WTC11 (cell line): ENCODE measurements around the gene SIAH3. TPM values are rescaled to one million over a fixed set of nuclear protein-coding genes. Genes with fewer than 3 reads are reported as not detected.

Experiments
- ATAC-seq: fragments of 200-7000 bp; cut with Tn5 transposase; 2 replicates; pipeline ENCODE4 v1.10.0; 2021; ENCODE audit warnings: mild to moderate bottlenecking, moderate library complexity
- CTCF ChIA-PET: fragments of 300-600 bp; sonication (Branson Sonifier 250); formaldehyde crosslinking; loops from one replicate; lab custom pipeline; 2021; ENCODE audit warnings: antibody characterized with exemption; lab: Charles Lee
- POLR2A ChIA-PET: fragments of 350-600 bp; sonication (Branson Sonifier 250); formaldehyde crosslinking; loops from one replicate; lab custom pipeline; 2021; ENCODE audit warnings: antibody characterized with exemption; lab: Charles Lee
- DNase-seq: peaks from one replicate; pipeline ENCODE4 v3.0.0; 2021; ENCODE audit warnings: low spot score
- H3K27ac Mint-ChIP-seq: 2 replicates; pipeline ENCODE4 v1.8.0; 2021; ENCODE audit warnings: mixed read lengths
- H3K27me3 Mint-ChIP-seq: 2 replicates; pipeline ENCODE4 v1.8.0; 2021; ENCODE audit warnings: low read depth, mild to moderate bottlenecking, moderate library complexity, mixed read lengths
- H3K36me3 Mint-ChIP-seq: 2 replicates; pipeline ENCODE4 v1.8.0; 2021; ENCODE audit warnings: mixed read lengths
- H3K4me1 Mint-ChIP-seq: 2 replicates; pipeline ENCODE4 v1.8.0; 2022; ENCODE audit warnings: mixed read lengths
- H3K4me3 Mint-ChIP-seq: 2 replicates; pipeline ENCODE4 v1.8.0; 2021; ENCODE audit warnings: mild to moderate bottlenecking, moderate library complexity, mixed read lengths
- H3K9me3 Mint-ChIP-seq: 2 replicates; pipeline ENCODE4 v1.8.0; 2021; ENCODE audit warnings: mixed read lengths
- ATF1 ChIP-seq: sonication (generic); formaldehyde crosslinking; IDR thresholded peaks from 2 replicates; pipeline ENCODE4 v1.8.1; 2023; ENCODE audit warnings: mild to moderate bottlenecking, moderate library complexity, missing genetic modification reagents
- ATF2 ChIP-seq: sonication (generic); formaldehyde crosslinking; IDR thresholded peaks from 2 replicates; pipeline ENCODE4 v1.8.1; 2022; ENCODE audit warnings: low read depth, missing genetic modification reagents, borderline replicate concordance
- E2F4 ChIP-seq: sonication (generic); formaldehyde crosslinking; IDR thresholded peaks from 2 replicates; pipeline ENCODE4 v1.8.1; 2022; ENCODE audit warnings: low read depth, mild to moderate bottlenecking, moderate library complexity, missing genetic modification reagents, borderline replicate concordance
- E2F5 ChIP-seq: sonication (generic); formaldehyde crosslinking; IDR thresholded peaks from 2 replicates; pipeline ENCODE4 v1.8.1; 2022; ENCODE audit warnings: mild to moderate bottlenecking, moderate library complexity, missing genetic modification reagents
- ESRRA ChIP-seq: sonication (generic); formaldehyde crosslinking; IDR thresholded peaks from 2 replicates; pipeline ENCODE4 v1.8.1; 2022; ENCODE audit warnings: mild to moderate bottlenecking, missing genetic modification reagents, borderline replicate concordance
- HMGA2 ChIP-seq: fragments of 250-450 bp; sonication (Bioruptor Pico); IDR thresholded peaks from 2 replicates; pipeline ENCODE4 v1.4.0; 2021; ENCODE audit warnings: mild to moderate bottlenecking, moderate library complexity
- IRF2 ChIP-seq: sonication (generic); formaldehyde crosslinking; IDR thresholded peaks from 2 replicates; pipeline ENCODE4 v1.8.0; 2022; ENCODE audit warnings: low read depth, missing genetic modification reagents, borderline replicate concordance
- MAX ChIP-seq: sonication (generic); formaldehyde crosslinking; IDR thresholded peaks from 2 replicates; pipeline ENCODE4 v1.8.0; 2022; ENCODE audit warnings: mild to moderate bottlenecking, missing genetic modification reagents
- NFE2L1 ChIP-seq: sonication (generic); formaldehyde crosslinking; IDR thresholded peaks from 2 replicates; pipeline ENCODE4 v1.8.1; 2023; ENCODE audit warnings: missing genetic modification reagents
- TEAD1 ChIP-seq: sonication (generic); formaldehyde crosslinking; IDR thresholded peaks from 2 replicates; pipeline ENCODE4 v1.8.0; 2022; ENCODE audit warnings: mild to moderate bottlenecking, missing genetic modification reagents
- ZBTB43 ChIP-seq: sonication (generic); formaldehyde crosslinking; IDR thresholded peaks from 2 replicates; pipeline ENCODE4 v1.8.1; 2023; ENCODE audit warnings: mild to moderate bottlenecking, missing genetic modification reagents
- ZNF121 ChIP-seq: sonication (generic); formaldehyde crosslinking; IDR thresholded peaks from 2 replicates; pipeline ENCODE4 v1.8.0; 2023; ENCODE audit warnings: missing genetic modification reagents
- ZNF281 ChIP-seq: sonication (generic); formaldehyde crosslinking; IDR thresholded peaks from 2 replicates; pipeline ENCODE4 v1.8.0; 2023; ENCODE audit warnings: mild to moderate bottlenecking, missing genetic modification reagents
- ZNF512 ChIP-seq: sonication (generic); formaldehyde crosslinking; IDR thresholded peaks from 2 replicates; pipeline ENCODE4 v1.8.1; 2022; ENCODE audit warnings: missing genetic modification reagents, borderline replicate concordance
- ZNF532 ChIP-seq: fragments of 250-450 bp; sonication (Bioruptor Pico); IDR thresholded peaks from 2 replicates; pipeline ENCODE4 v1.9.0; 2021; ENCODE audit warnings: mild to moderate bottlenecking, borderline replicate concordance
- total RNA-seq: library from RNA; stranded (reverse); gene quantifications from 3 replicates; pipeline ENCODE4 v1.2.3, GENCODE V29; 2021

The SIAH3 gene
- total RNA-seq, 1 experiment from 2014 or later: 0.31 TPM

- peak; percentile 95 for TF ChIP-seq MAX (CRISPR knock-in tag)
- peak; percentile 50; the same call in 1 of the 2 replicates for TF ChIP-seq NFE2L1 (CRISPR knock-in tag)
- no peak for TF ChIP-seq ZNF121 (CRISPR knock-in tag)
- 0 out of 2 replicates have a peak, but pooled peaks have one; percentile 59 for TF ChIP-seq ZNF532
- 0 out of 2 replicates have a peak, but pooled peaks have one; percentile 46 for TF ChIP-seq ZBTB43 (CRISPR knock-in tag)
These were observed 28.1 kb upstream of the SIAH3 start (continued) for GRCh38 chr13:45879666-45880065.

- Mint-ChIP-seq H3K27ac (no peak overlapping the region), H3K36me3 (no peaks in the 10 kb centered on the region), H3K4me3 (no peak overlapping the region), H3K27me3 (peaks cover 80% of the 10 kb centered on the region), H3K9me3 (peaks cover 7% of the 10 kb centered on the region), H3K4me1 (peaks cover 26% of the 10 kb centered on the region)
- no peak for TF ChIP-seq HMGA2 (CRISPR knock-in tag)
- no peak for TF ChIP-seq E2F5 (CRISPR knock-in tag)
- TF ChIP-seq ATF1: no peak
- no peak for TF ChIP-seq TEAD1
- TF ChIP-seq IRF2 (CRISPR knock-in tag): no peak
- no peak for TF ChIP-seq ATF2 (CRISPR knock-in tag)
- TF ChIP-seq ZNF281: no peak
- TF ChIP-seq ZNF512 (CRISPR knock-in tag): no peak
- TF ChIP-seq ESRRA (CRISPR knock-in tag): no peak
- no peak for TF ChIP-seq E2F4
- ChIA-PET CTCF (interaction anchor here (1.2 to 2.0 kb wide), 8 partner anchors 9 to 80 kb away, joined by 3 to 24 read pairs (median 7); partner anchors contain the start of gene SIAH3), POLR2A (no interaction called here)
- ATAC-seq (no peak), DNase-seq (no peak)
These were observed 27.4 kb upstream of the SIAH3 start for GRCh38 chr13:45878966-45879365.
